GM06990 (cell line): Measurements from ENCODE around the gene UBA7.
A peak's percentile ranks its signal among the peaks of the same experiment; 100 is the strongest.
"Not testable (repeated sequence)": the region's sequence is repeated elsewhere in the genome, so short reads cannot be mapped to it uniquely, and the experiment has no call there.

Experiments used
- DNase-seq: peaks from one replicate; pipeline ENCODE4 v3.0.0-alpha.2; 2011; ENCODE audit not compliant: insufficient read length; ENCODE audit errors: extremely low read depth
- H3K27me3 ChIP-seq: replicated peaks from 2 replicates; pipeline ENCODE4 v1.6.0; 2011; ENCODE audit warnings: low read length; ENCODE audit not compliant: control insufficient read depth, insufficient read depth
- H3K36me3 ChIP-seq: 2 replicates; pipeline ENCODE4 v1.5.1; 2011; ENCODE audit warnings: low read length; ENCODE audit not compliant: control insufficient read depth, insufficient read depth
- H3K4me3 ChIP-seq: replicated peaks from 2 replicates; pipeline ENCODE4 v1.5.1; 2011; ENCODE audit warnings: low read depth, mild to moderate bottlenecking, control low read depth, low read length
- TF ChIP-seq, protein P1 (sequence below): IDR thresholded peaks from 2 replicates; pipeline ENCODE4 v1.5.1; 2011; ENCODE audit warnings: low read length, control low read depth, mild to moderate bottlenecking, inconsistent platforms; ENCODE audit not compliant: insufficient read depth, poor library complexity, severe bottlenecking

The UBA7 gene

DNA sequence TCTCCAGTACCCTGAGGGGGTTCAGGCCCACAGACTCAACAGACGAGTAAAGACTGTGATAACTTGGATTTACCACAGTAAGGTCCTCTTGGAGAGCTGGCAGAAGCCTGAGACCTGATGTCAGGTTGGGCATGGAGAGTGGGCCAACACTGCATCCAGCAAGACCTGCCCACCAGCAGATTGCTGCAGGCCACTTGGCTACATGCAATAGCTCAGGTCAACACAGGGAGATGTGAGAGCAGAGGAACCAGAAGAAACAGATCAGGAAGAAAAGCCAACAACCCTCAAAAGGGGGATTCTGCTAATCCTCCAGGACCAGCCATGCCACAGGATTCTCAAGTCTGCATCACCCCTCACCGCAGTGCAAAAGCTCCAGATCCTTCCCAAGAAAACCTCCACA lies 25.7 kb downstream of the UBA7 start:
- H3K4me3 ChIP-seq: no peak overlapping the region
- H3K27me3 ChIP-seq: no peaks in the 10 kb centered on the region
- H3K36me3 ChIP-seq: no peaks in the 10 kb centered on the region
- TF ChIP-seq, protein P1, sequence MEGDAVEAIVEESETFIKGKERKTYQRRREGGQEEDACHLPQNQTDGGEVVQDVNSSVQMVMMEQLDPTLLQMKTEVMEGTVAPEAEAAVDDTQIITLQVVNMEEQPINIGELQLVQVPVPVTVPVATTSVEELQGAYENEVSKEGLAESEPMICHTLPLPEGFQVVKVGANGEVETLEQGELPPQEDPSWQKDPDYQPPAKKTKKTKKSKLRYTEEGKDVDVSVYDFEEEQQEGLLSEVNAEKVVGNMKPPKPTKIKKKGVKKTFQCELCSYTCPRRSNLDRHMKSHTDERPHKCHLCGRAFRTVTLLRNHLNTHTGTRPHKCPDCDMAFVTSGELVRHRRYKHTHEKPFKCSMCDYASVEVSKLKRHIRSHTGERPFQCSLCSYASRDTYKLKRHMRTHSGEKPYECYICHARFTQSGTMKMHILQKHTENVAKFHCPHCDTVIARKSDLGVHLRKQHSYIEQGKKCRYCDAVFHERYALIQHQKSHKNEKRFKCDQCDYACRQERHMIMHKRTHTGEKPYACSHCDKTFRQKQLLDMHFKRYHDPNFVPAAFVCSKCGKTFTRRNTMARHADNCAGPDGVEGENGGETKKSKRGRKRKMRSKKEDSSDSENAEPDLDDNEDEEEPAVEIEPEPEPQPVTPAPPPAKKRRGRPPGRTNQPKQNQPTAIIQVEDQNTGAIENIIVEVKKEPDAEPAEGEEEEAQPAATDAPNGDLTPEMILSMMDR: no peak
- no peak for DNase-seq

DNA sequence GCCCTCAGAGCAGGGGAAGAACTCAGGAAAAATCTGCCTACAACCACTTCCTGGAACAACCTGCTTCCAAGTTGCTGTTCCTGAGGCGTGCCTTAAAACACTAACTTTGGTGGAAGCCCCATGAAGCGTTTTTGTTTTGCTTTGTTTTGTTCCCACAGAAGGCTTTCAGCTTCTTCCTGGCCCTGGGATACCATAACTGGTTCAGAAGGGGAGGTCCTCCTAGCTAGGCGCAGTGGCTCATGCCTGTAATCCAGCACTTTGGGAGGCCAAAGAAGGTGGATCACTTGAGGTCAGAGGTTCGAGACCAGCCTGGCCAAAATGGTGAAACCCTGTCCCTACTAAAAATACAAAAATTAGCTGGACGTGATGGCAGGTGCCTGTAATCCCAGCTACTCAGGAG lies 26.2 kb downstream of the UBA7 start:
- TF ChIP-seq, protein P1: no peak
- no peak for DNase-seq
- no peaks in the 10 kb centered on the region for H3K27me3 ChIP-seq
- H3K4me3 ChIP-seq: no peak overlapping the region
- H3K36me3 ChIP-seq: no peaks in the 10 kb centered on the region

DNA sequence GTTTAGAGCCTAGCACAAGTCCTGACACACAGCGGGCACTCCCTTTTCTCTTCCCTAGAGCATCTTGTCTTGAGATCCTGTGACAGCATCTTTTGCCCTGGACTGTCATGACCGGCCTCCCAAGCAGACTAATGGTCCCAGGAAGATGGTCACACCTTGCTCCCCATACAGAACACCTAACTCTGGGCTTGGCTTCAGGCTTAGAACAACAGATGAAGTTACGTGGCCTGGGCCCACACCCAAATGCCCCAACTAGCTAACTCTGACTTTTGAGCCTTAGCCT lies 26.6 kb downstream of the UBA7 start:
- TF ChIP-seq, protein P1: no peak
- H3K27me3 ChIP-seq: no peaks in the 10 kb centered on the region
- no peak for DNase-seq
- no peaks in the 10 kb centered on the region for H3K36me3 ChIP-seq
- no peak overlapping the region for H3K4me3 ChIP-seq

DNA sequence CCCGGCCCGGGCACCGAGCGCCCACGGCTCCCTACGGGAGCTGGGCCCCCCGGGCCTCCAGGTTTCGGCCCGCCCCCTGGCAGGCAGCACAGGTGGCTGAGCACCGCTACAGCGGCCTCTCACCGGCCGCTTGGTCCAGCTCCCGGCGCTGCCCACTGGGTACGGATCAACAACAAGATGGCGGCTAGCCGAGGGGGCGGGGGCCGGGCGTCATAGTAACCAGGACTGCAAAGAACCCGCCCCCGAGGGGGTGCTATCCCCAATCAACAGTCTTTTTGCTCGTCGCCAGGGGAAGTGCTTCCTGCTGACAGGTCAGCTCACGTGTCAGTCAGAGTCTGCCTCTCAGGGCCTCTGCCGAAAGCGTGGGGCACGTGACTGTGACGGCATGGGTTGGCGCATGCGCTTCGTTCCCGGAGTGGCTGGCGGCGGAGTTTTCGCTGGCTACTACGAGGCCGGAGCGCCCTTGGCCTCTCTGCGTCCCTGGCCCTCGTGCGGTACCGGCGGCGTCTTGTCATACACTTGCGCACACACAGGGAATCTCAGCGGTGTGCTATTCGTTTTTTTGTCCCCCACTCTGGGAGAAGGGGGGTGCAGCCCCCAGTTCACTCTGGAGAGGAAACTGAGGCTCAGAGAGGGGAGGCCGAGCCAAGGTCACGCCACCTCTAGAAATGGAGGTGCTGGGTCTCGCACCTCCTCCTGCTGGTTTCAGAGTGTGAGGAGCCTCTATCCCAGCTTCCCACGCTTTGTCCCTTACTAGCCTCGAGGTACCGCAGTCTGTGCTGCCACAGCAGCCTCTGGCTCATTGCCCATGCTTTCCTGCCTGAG lies 27.2 kb downstream of the UBA7 start, which contains the start of gene IP6K1:
Gene IP6K1, minus strand, starts transcription at position 186 of the 825 bp plus-strand sequence. CDS start 38,502 bp downstream, outside the sequence.
- Histone ChIP-seq H3K36me3 (no peaks in the 10 kb centered on the region; the same call in none of the 2 replicates), H3K27me3 (no peaks in the 10 kb centered on the region), H3K4me3 (peak within 1 kb of the TSS; percentile 71)
- TF ChIP-seq, protein P1: no peak
- DNase-seq: peak; percentile 95

DNA sequence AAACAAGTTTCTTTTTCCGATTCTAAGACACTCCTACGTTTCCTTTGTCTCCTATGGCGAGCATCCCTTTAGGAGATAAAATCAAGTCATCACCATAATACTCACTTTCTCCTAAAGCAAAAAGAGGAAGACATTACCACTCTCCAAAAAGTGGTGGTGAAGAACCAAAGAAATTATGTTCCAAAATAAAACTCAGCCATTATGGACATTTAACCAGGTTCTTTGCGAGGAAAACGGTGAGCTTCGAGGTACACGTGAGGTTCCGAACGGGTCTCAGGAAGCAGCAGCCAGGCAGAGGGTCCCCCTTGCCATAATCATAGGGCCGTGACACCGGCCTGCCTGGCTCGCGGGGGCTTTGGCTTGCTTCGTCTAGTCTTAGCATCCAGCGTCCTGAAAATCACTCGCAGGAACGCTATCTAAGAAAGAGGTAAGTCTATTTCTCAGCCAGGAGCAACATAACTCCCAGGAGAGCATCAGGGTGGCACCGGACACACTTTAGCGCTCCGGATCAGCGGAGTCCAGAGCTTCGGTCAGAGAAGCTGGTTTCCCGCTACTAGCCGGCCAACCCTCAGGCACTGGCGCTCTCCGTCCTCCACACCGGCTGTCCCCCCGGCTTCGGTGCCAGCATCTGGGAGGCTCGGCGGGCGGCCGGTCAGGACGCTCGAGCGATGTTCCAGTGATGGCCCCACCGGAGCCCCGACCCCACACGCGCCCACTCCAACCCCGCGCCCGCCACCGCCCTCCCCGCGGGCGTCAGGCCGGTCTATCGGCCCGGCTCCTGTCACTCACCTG lies 28.0 kb downstream of the UBA7 start:
- TF ChIP-seq, protein P1: no peak
- peaks cover 2% of the 10 kb centered on the region for H3K36me3 ChIP-seq
- no peaks in the 10 kb centered on the region for H3K27me3 ChIP-seq
- DNase-seq: no peak
- peak overlapping the region; percentile 71 for H3K4me3 ChIP-seq

DNA sequence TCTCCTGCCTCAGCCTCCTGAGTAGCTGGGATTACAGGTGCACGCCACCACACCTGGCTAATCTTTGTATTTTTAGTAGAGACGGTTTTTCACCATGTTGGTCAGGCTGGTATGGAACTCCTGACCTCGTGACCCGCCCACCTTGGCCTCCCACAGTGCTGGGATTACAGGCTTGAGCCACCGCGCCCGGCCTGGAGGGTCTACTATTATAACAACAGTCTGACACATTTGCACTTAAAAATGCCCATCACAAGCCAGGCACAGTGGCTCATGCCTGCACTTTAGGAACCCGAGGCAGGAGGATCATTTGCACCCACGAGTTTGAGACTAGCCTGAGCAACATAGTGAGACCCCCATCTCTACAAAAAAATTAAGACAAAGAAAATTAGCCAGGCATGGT lies 31.5 kb downstream of the UBA7 start:
- DNase-seq, H3K27me3 ChIP-seq, H3K36me3 ChIP-seq, H3K4me3 ChIP-seq: not testable (repeated sequence)
